Endothelial cell of umbilical vein (primary cell): ENCODE data around the gene TPCN2. TPM values are rescaled to one million over a fixed set of nuclear protein-coding genes. Genes with fewer than 3 reads are reported as not detected.

Experiments
- BruUV-seq: library from RNA; stranded (reverse); fragments of 400-500 nt; replicated peaks from 2 replicates; lab custom pipeline; 2021; lab: Mats Ljungman, UMichigan
- CTCF ChIA-PET: fragments of 300-600, 350-600 bp; sonication (Branson Sonifier 250); formaldehyde crosslinking; loops from one replicate; lab custom pipeline; 2021; ENCODE audit warnings: antibody characterized with exemption, inconsistent platforms; lab: Charles Lee
- POLR2A ChIA-PET: fragments of 300-600, 350-600 bp; sonication (Branson Sonifier 250); formaldehyde crosslinking; loops from one replicate; lab custom pipeline; 2021; ENCODE audit warnings: antibody characterized with exemption, inconsistent platforms; lab: Charles Lee
- DNase-seq: peaks from one replicate; pipeline ENCODE4 v3.0.0-alpha.2; 2011; ENCODE audit warnings: low read depth, low spot score
- FAIRE-seq: peaks from 2 replicates; lab custom pipeline; 2011; peaks lifted over from hg19 to GRCh38; lab: Jason Lieb, UNC
- H2AFZ ChIP-seq: 2 replicates; pipeline ENCODE4 v1.6.0; 2012; ENCODE audit warnings: low read depth, low read length, control low read depth, inconsistent platforms
- H3K27ac ChIP-seq: 2 replicates; pipeline ENCODE4 v1.5.1; 2011; ENCODE audit warnings: low read depth, mild to moderate bottlenecking, control low read depth, low read length, moderate library complexity; ENCODE audit not compliant: insufficient read depth
- H3K27me3 ChIP-seq, 2 experiments: 2 replicates each; pipeline versions ENCODE4 v1.6.0 to v1.6.1; 2011; ENCODE audit warnings: low read length in 2 of 2, mixed read lengths in 1 of 2; ENCODE audit not compliant: control insufficient read depth in 2 of 2, insufficient read depth in 2 of 2
- H3K36me3 ChIP-seq, 2 experiments: 2 replicates in 1 of 2; 3 replicates in 1 of 2; pipeline ENCODE4 v1.5.1; 2011; ENCODE audit warnings: low read length in 2 of 2, mild to moderate bottlenecking in 1 of 2, moderate library complexity in 1 of 2; ENCODE audit not compliant: control insufficient read depth in 2 of 2, insufficient read depth in 2 of 2; ENCODE audit errors: extremely low read depth in 1 of 2
- H3K4me1 ChIP-seq: 3 replicates; pipeline ENCODE4 v1.5.1; 2011; ENCODE audit warnings: mild to moderate bottlenecking, low read length; ENCODE audit not compliant: control insufficient read depth, insufficient read depth; ENCODE audit errors: extremely low read depth
- H3K4me2 ChIP-seq: 2 replicates; pipeline ENCODE4 v1.6.1; 2011; ENCODE audit warnings: low read length, control low read depth, mixed read lengths; ENCODE audit not compliant: insufficient read depth
- H3K4me3 ChIP-seq, 3 experiments: fragments of 200-600 bp in 1 of 3; sonication (generic), shearing (Covaris generic) in 1 of 3; replicated peaks in 1 of 3; 2 replicates each; pipeline ENCODE4 v1.5.1; 2011 to 2016; ENCODE audit warnings: control low read depth in 3 of 3, low read length in 3 of 3, mild to moderate bottlenecking in 2 of 3, inconsistent platforms in 1 of 3, low read depth in 1 of 3, moderate library complexity in 1 of 3; ENCODE audit not compliant: insufficient read depth in 1 of 3
- H3K79me2 ChIP-seq: 2 replicates; pipeline ENCODE4 v1.6.0; 2012; ENCODE audit warnings: low read length, inconsistent platforms; ENCODE audit not compliant: control insufficient read depth, insufficient read depth
- H3K9ac ChIP-seq: replicated peaks from 2 replicates; pipeline ENCODE3; 2011; ENCODE audit warnings: low read length, control low read depth; ENCODE audit not compliant: insufficient read depth; ENCODE audit errors: extremely low read depth
- H3K9me1 ChIP-seq: replicated peaks from 3 replicates; pipeline ENCODE4 v1.6.0; 2011; ENCODE audit warnings: mild to moderate bottlenecking, low read length; ENCODE audit not compliant: control insufficient read depth, insufficient read depth; ENCODE audit errors: extremely low read depth
- H3K9me3 ChIP-seq: replicated peaks from 2 replicates; pipeline ENCODE4 v1.5.1; 2012; ENCODE audit warnings: low read length, inconsistent platforms; ENCODE audit not compliant: control insufficient read depth, insufficient read depth
- H4K20me1 ChIP-seq: replicated peaks from 2 replicates; pipeline ENCODE3; 2011; ENCODE audit warnings: mild to moderate bottlenecking, low read length; ENCODE audit not compliant: control insufficient read depth, insufficient read depth; ENCODE audit errors: extremely low read depth
- EZH2 ChIP-seq: IDR thresholded peaks from 2 replicates; pipeline ENCODE4 v1.6.1; 2012; ENCODE audit warnings: borderline replicate concordance, low read depth, mild to moderate bottlenecking, moderate library complexity, low read length, inconsistent platforms; ENCODE audit not compliant: severe bottlenecking
- FOS ChIP-seq: IDR thresholded peaks from 2 replicates; pipeline ENCODE4 v1.6.1; 2011; ENCODE audit warnings: mild to moderate bottlenecking, low read length, moderate library complexity, borderline replicate concordance; ENCODE audit not compliant: insufficient read depth
- GATA2 ChIP-seq: IDR thresholded peaks from 2 replicates; pipeline ENCODE4 v1.7.0; 2011; ENCODE audit warnings: low read depth, mild to moderate bottlenecking, moderate library complexity, mixed read lengths, low read length; ENCODE audit not compliant: insufficient read length, insufficient read depth
- JUN ChIP-seq: IDR thresholded peaks from 2 replicates; pipeline ENCODE4 v1.6.1; 2011; ENCODE audit warnings: borderline replicate concordance, low read depth; ENCODE audit not compliant: insufficient read length, insufficient read depth
- MAX ChIP-seq: IDR thresholded peaks from 2 replicates; pipeline ENCODE4 v1.6.1; 2011; ENCODE audit not compliant: insufficient read depth, insufficient read length
- MYC ChIP-seq: IDR thresholded peaks from one replicate; pipeline ENCODE4 v1.6.1; 2011; ENCODE audit warnings: mild to moderate bottlenecking, low read depth, low read length
- POLR2A ChIP-seq: IDR thresholded peaks from 2 replicates; pipeline ENCODE4 v1.6.1; 2012; ENCODE audit warnings: low read depth, mild to moderate bottlenecking, control low read depth, low read length
- POLR2AphosphoS5 ChIP-seq: IDR thresholded peaks from 2 replicates; pipeline ENCODE4 v1.6.1; 2012; ENCODE audit warnings: low read depth, mild to moderate bottlenecking, control low read depth, low read length, moderate library complexity; ENCODE audit not compliant: insufficient read depth
- dilution Hi-C: fragments of 300-500 bp; cut with MboI; formaldehyde crosslinking; loops from one replicate; pipeline ENCODE4 v1.15.0; 2019; ENCODE audit warnings: low sequenced_read_pairs; ENCODE audit not compliant: extremely low pct_ligation_motif_present
- intact Hi-C: fragments of 100-400 bp; cut with micrococcal nuclease; formaldehyde crosslinking; loops from one replicate; pipeline ENCODE4 v1.10.0; 2022
- polyA plus RNA-seq, 4 experiments: library from polyadenylated mRNA; depleted of rRNA in 3 of 4; stranded (reverse) in 3 of 4; unstranded in 1 of 4; fragments of >200 nt; gene quantifications; 2 replicates each; pipeline versions ENCODE4 v1.2.1 to v1.2.3, GENCODE V29; 2011 to 2012; ENCODE audit warnings: missing spikeins in 1 of 4
- total RNA-seq: library from RNA; stranded (reverse); gene quantifications from 2 replicates; pipeline ENCODE4 v1.2.3, GENCODE V29; 2021
- TF ChIP-seq, protein P1 (sequence below), 2 donors: IDR thresholded peaks; 1 replicate in 1 of 2; 2 replicates in 1 of 2; pipeline ENCODE4 v1.5.1; 2011; ENCODE audit warnings: low read length in 2 of 2, mild to moderate bottlenecking in 2 of 2, moderate library complexity in 2 of 2, control low read depth in 1 of 2, inconsistent platforms in 1 of 2, low read depth in 1 of 2; ENCODE audit not compliant: insufficient read depth in 1 of 2; ENCODE audit errors: extremely low read depth in 1 of 2

The TPCN2 gene
- total and polyA plus RNA-seq, 2 donors (not counting 3 experiments of a cell fraction or from before 2014, with no cell fraction given), result 10.3 to 13.4 TPM

- no TSS peak for BruUV-seq
- dilution Hi-C loops, result no loop called here
- H3K9ac ChIP-seq, result no peak overlapping the region
These were observed 42.9 kb upstream of the TPCN2 start for GRCh38 chr11:69005631-69006368.

GRCh38 chr11:69006816-69007215 lies 41.9 kb upstream of the TPCN2 start:
- Histone ChIP-seq H3K9me3 (no peaks in the 10 kb centered on the region), H3K4me1 (no peaks in the 10 kb centered on the region), H3K4me2 (no peak overlapping the region), H3K36me3 (no peaks in the 10 kb centered on the region), H3K27me3 (peaks cover 6 to 19% of the 10 kb centered on the region in 2 experiments), H2AFZ (no peak overlapping the region), H3K27ac (no peak overlapping the region), H3K9ac (no peak overlapping the region), H4K20me1 (no peaks in the 10 kb centered on the region), H3K79me2 (no peaks in the 10 kb centered on the region), H3K4me3 (no peak overlapping the region), H3K9me1 (no peaks in the 10 kb centered on the region)
- ChIA-PET CTCF (no interaction called here), POLR2A (no interaction called here)
- TF ChIP-seq, protein P1, sequence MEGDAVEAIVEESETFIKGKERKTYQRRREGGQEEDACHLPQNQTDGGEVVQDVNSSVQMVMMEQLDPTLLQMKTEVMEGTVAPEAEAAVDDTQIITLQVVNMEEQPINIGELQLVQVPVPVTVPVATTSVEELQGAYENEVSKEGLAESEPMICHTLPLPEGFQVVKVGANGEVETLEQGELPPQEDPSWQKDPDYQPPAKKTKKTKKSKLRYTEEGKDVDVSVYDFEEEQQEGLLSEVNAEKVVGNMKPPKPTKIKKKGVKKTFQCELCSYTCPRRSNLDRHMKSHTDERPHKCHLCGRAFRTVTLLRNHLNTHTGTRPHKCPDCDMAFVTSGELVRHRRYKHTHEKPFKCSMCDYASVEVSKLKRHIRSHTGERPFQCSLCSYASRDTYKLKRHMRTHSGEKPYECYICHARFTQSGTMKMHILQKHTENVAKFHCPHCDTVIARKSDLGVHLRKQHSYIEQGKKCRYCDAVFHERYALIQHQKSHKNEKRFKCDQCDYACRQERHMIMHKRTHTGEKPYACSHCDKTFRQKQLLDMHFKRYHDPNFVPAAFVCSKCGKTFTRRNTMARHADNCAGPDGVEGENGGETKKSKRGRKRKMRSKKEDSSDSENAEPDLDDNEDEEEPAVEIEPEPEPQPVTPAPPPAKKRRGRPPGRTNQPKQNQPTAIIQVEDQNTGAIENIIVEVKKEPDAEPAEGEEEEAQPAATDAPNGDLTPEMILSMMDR (IDR thresholded peaks at IDR 0.05; ENCODE audit: extremely low read depth in 1 of 2, insufficient read depth in 1 of 2, low read depth in 1 of 2, low read length in 2 of 2), result no peak
- TF ChIP-seq MYC (no peak), FOS (no peak), GATA2 (no peak), POLR2AphosphoS5 (no peak), POLR2A (no peak), JUN (no peak), EZH2 (no peak), MAX (no peak)
- dilution Hi-C loops, result no loop called here
- FAIRE-seq (no peak), DNase-seq (no peak)
- intact Hi-C loops, result no loop called here
- no TSS peak for BruUV-seq

More at GRCh38 chr11:69005631-69006368, 42.9 kb upstream of the TPCN2 start:
- DNase-seq (no peak), FAIRE-seq (no peak)
- intact Hi-C loops, result no loop called here
- ChIA-PET POLR2A (no interaction called here), CTCF (no interaction called here)
- H3K4me3 ChIP-seq, result no peak overlapping the region
- no peaks in the 10 kb centered on the region for H4K20me1 ChIP-seq
- no peaks in the 10 kb centered on the region for H3K4me1 ChIP-seq
- peaks cover 3 to 8% of the 10 kb centered on the region in 2 experiments for H3K27me3 ChIP-seq
- no peak overlapping the region for H2AFZ ChIP-seq
- H3K36me3 ChIP-seq, result no peaks in the 10 kb centered on the region
- H3K27ac ChIP-seq, result no peak overlapping the region
- H3K79me2 ChIP-seq, result no peaks in the 10 kb centered on the region
- no peak overlapping the region for H3K4me2 ChIP-seq
- no peaks in the 10 kb centered on the region for H3K9me1 ChIP-seq
- H3K9me3 ChIP-seq, result no peaks in the 10 kb centered on the region
- TF ChIP-seq GATA2 (no peak), EZH2 (no peak), MAX (no peak), POLR2A (no peak)
